Measurements from ENCODE around the gene DLGAP1.

DNA sequence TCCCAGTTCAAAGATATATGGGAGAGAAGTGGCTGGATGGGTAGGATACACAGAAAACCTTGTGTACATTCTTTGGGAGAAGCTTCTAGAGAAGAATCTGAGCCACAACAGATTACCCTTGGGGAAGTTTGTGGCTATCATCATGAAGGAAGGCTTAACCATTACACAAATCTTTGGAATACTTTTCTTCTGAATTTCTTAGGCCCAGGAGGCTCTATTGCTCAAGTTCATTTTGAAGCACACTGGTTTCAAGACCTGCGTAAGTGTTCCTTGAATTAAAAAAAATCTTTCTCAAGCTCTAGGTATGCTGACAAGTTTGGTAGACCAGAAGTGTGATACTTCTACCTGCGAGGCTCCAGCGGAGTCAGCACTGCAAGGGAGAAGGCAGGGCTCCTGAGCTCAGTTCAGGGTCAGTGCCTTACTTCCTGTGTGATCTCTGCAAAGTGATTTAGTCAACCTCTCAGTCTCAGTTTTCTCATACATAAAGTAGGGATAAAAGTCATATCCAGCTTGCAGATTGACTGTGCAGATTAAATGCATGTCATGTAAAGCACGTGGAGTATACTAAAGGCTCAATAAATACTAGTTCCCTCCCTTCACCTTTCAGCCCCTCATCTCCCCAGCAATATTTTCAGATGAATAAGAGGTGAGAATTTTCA, 438.6 kb downstream of the DLGAP1 start:
- TF ChIP-seq, protein P1, sequence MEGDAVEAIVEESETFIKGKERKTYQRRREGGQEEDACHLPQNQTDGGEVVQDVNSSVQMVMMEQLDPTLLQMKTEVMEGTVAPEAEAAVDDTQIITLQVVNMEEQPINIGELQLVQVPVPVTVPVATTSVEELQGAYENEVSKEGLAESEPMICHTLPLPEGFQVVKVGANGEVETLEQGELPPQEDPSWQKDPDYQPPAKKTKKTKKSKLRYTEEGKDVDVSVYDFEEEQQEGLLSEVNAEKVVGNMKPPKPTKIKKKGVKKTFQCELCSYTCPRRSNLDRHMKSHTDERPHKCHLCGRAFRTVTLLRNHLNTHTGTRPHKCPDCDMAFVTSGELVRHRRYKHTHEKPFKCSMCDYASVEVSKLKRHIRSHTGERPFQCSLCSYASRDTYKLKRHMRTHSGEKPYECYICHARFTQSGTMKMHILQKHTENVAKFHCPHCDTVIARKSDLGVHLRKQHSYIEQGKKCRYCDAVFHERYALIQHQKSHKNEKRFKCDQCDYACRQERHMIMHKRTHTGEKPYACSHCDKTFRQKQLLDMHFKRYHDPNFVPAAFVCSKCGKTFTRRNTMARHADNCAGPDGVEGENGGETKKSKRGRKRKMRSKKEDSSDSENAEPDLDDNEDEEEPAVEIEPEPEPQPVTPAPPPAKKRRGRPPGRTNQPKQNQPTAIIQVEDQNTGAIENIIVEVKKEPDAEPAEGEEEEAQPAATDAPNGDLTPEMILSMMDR (conservative IDR thresholded peaks at IDR 0.05; ENCODE audit: low read depth in 2 of 2): no peak
- TF ChIP-seq, protein P2, sequence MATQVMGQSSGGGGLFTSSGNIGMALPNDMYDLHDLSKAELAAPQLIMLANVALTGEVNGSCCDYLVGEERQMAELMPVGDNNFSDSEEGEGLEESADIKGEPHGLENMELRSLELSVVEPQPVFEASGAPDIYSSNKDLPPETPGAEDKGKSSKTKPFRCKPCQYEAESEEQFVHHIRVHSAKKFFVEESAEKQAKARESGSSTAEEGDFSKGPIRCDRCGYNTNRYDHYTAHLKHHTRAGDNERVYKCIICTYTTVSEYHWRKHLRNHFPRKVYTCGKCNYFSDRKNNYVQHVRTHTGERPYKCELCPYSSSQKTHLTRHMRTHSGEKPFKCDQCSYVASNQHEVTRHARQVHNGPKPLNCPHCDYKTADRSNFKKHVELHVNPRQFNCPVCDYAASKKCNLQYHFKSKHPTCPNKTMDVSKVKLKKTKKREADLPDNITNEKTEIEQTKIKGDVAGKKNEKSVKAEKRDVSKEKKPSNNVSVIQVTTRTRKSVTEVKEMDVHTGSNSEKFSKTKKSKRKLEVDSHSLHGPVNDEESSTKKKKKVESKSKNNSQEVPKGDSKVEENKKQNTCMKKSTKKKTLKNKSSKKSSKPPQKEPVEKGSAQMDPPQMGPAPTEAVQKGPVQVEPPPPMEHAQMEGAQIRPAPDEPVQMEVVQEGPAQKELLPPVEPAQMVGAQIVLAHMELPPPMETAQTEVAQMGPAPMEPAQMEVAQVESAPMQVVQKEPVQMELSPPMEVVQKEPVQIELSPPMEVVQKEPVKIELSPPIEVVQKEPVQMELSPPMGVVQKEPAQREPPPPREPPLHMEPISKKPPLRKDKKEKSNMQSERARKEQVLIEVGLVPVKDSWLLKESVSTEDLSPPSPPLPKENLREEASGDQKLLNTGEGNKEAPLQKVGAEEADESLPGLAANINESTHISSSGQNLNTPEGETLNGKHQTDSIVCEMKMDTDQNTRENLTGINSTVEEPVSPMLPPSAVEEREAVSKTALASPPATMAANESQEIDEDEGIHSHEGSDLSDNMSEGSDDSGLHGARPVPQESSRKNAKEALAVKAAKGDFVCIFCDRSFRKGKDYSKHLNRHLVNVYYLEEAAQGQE (IDR thresholded peaks at IDR 0.05; ENCODE audit: unreplicated experiment): no peak
- no peak for TF ChIP-seq EZH2phosphoT487 (IDR thresholded peaks at IDR 0.05; ENCODE audit: unreplicated experiment)
- no peak for TF ChIP-seq EZH2 (IDR thresholded peaks at IDR 0.05; ENCODE audit: low read depth, unreplicated experiment)
- TF ChIP-seq ZNF114 (CRISPR knock-in tag; IDR thresholded peaks at IDR 0.05): no peak
- TF ChIP-seq POLR2AphosphoS5 (IDR thresholded peaks at IDR 0.05; ENCODE audit: low read depth): no peak
- TF ChIP-seq JUNB (IDR thresholded peaks at IDR 0.05; ENCODE audit: unreplicated experiment): no peak

Data from GM23338 (cell line).